ENCODE measurements around the gene ADAM22.
A peak's percentile ranks its signal among the peaks of the same experiment; 100 is the strongest.

Gene ADAM22

GRCh38 chr7:88176190-88176589 is 242.1 kb downstream of the ADAM22 start:
- DNase-seq: no peak

GRCh38 chr7:88183051-88183450 is 249.0 kb downstream of the ADAM22 start:
- no peak for DNase-seq

- DNase-seq: no peak
These were observed 250.8 kb downstream of the ADAM22 start for GRCh38 chr7:88184848-88185304.

- DNase-seq: no peak
These were observed 251.6 kb downstream of the ADAM22 start for GRCh38 chr7:88185650-88186049.

- DNase-seq: no peak
These were observed 257.9 kb downstream of the ADAM22 start for GRCh38 chr7:88191911-88192310.

- DNase-seq: no peak
These were observed 266.2 kb downstream of the ADAM22 start for GRCh38 chr7:88200261-88200660.

- peak; percentile 84 for DNase-seq
These were observed 266.7 kb downstream of the ADAM22 start for GRCh38 chr7:88200789-88201188.

- no peak for DNase-seq
These were observed 267.3 kb downstream of the ADAM22 start for GRCh38 chr7:88201305-88201704.

GRCh38 chr7:88202278-88202677 is 268.2 kb downstream of the ADAM22 start:
- no peak for DNase-seq

- no peak for DNase-seq
These were observed 268.7 kb downstream of the ADAM22 start for GRCh38 chr7:88202799-88203198.

GRCh38 chr7:88203401-88203800 is 269.4 kb downstream of the ADAM22 start:
- no peak for DNase-seq

GRCh38 chr7:88204525-88205110 is 270.6 kb downstream of the ADAM22 start:
- DNase-seq: no peak

- no peak for DNase-seq
These were observed 271.1 kb downstream of the ADAM22 start for GRCh38 chr7:88205179-88205578.

- no peak for DNase-seq
These were observed 272.2 kb downstream of the ADAM22 start for GRCh38 chr7:88206254-88206653.

- DNase-seq: no peak
These were observed 274.5 kb downstream of the ADAM22 start for GRCh38 chr7:88208521-88208920.

- no peak for DNase-seq
These were observed 278.9 kb downstream of the ADAM22 start for GRCh38 chr7:88212918-88213317.

GRCh38 chr7:88214456-88214855 is 280.4 kb downstream of the ADAM22 start:
- no peak for DNase-seq

GRCh38 chr7:88215295-88215694 is 281.2 kb downstream of the ADAM22 start:
- DNase-seq: no peak

- DNase-seq: no peak
These were observed 282.2 kb downstream of the ADAM22 start for GRCh38 chr7:88216276-88216675.

GRCh38 chr7:88217675-88218428 is 283.8 kb downstream of the ADAM22 start:
- no peak for DNase-seq

GRCh38 chr7:88218429-88218745 is 284.3 kb downstream of the ADAM22 start:
- no peak for DNase-seq

GRCh38 chr7:88218836-88219605 is 285.0 kb downstream of the ADAM22 start:
- peak; percentile 51 for DNase-seq

- DNase-seq: peak; percentile 75
These were observed 286.0 kb downstream of the ADAM22 start, which contains the start of gene SRI for GRCh38 chr7:88219781-88220747. SRI (minus strand) TSS chr7:88220038; CDS start chr7:88220026, 12 bp downstream.

All from COR-L47 (cell line).